PFSK-1 (cell line): Measurements from ENCODE around the gene ZNF282.

ENCODE experiments used
- POLR2AphosphoS5 ChIP-seq: IDR thresholded peaks from 2 replicates; pipeline ENCODE4 v1.6.1; 2012; ENCODE audit warnings: low read depth, mild to moderate bottlenecking, control low read depth, low read length, moderate library complexity
- TAF1 ChIP-seq: IDR thresholded peaks from 2 replicates; pipeline ENCODE4 v1.6.1; 2012; ENCODE audit warnings: low read length, control low read depth, borderline replicate concordance; ENCODE audit not compliant: insufficient read depth

DNA sequence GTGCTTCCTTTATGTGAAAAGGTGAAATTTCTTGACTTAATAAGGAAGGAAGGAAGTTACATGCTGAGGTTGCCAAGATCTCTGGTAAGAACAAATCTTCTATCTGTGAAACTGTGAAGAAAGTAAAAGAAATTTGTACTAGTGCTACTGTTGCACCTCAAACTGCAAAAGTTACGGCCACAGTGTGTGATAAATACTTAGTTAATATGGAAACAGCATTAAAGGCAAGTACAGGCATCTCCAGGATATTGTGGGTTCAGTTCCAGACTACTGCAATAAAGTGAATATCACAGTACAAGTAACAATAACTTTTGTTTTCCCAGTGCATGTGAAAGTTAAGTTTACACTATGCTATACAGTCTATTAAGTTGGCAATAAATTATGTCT is 22.8 kb upstream of the ZNF282 start:
- TF ChIP-seq POLR2AphosphoS5: no peak
- no peak for TF ChIP-seq TAF1
